Endothelial cell of umbilical vein (primary cell): ENCODE results near the gene PECR. TPM values are rescaled to one million over a fixed set of nuclear protein-coding genes. Genes with fewer than 3 reads are reported as not detected.

Experiments
- BruUV-seq: library from RNA; stranded (reverse); fragments of 400-500 nt; replicated peaks from 2 replicates; lab custom pipeline; 2021; lab: Mats Ljungman, UMichigan
- CTCF ChIA-PET: fragments of 300-600, 350-600 bp; sonication (Branson Sonifier 250); formaldehyde crosslinking; loops from one replicate; lab custom pipeline; 2021; ENCODE audit warnings: antibody characterized with exemption, inconsistent platforms; lab: Charles Lee
- POLR2A ChIA-PET: fragments of 300-600, 350-600 bp; sonication (Branson Sonifier 250); formaldehyde crosslinking; loops from one replicate; lab custom pipeline; 2021; ENCODE audit warnings: antibody characterized with exemption, inconsistent platforms; lab: Charles Lee
- DNase-seq: peaks from one replicate; pipeline ENCODE4 v3.0.0-alpha.2; 2011; ENCODE audit warnings: low read depth, low spot score
- FAIRE-seq: peaks from 2 replicates; lab custom pipeline; 2011; peaks lifted over from hg19 to GRCh38; lab: Jason Lieb, UNC
- H2AFZ ChIP-seq: 2 replicates; pipeline ENCODE4 v1.6.0; 2012; ENCODE audit warnings: low read depth, low read length, control low read depth, inconsistent platforms
- H3K27ac ChIP-seq: 2 replicates; pipeline ENCODE4 v1.5.1; 2011; ENCODE audit warnings: low read depth, mild to moderate bottlenecking, control low read depth, low read length, moderate library complexity; ENCODE audit not compliant: insufficient read depth
- H3K27me3 ChIP-seq, 2 experiments: 2 replicates each; pipeline versions ENCODE4 v1.6.0 to v1.6.1; 2011; ENCODE audit warnings: low read length in 2 of 2, mixed read lengths in 1 of 2; ENCODE audit not compliant: control insufficient read depth in 2 of 2, insufficient read depth in 2 of 2
- H3K36me3 ChIP-seq, 2 experiments: 2 replicates in 1 of 2; 3 replicates in 1 of 2; pipeline ENCODE4 v1.5.1; 2011; ENCODE audit warnings: low read length in 2 of 2, mild to moderate bottlenecking in 1 of 2, moderate library complexity in 1 of 2; ENCODE audit not compliant: control insufficient read depth in 2 of 2, insufficient read depth in 2 of 2; ENCODE audit errors: extremely low read depth in 1 of 2
- H3K4me1 ChIP-seq: 3 replicates; pipeline ENCODE4 v1.5.1; 2011; ENCODE audit warnings: mild to moderate bottlenecking, low read length; ENCODE audit not compliant: control insufficient read depth, insufficient read depth; ENCODE audit errors: extremely low read depth
- H3K4me2 ChIP-seq: 2 replicates; pipeline ENCODE4 v1.6.1; 2011; ENCODE audit warnings: low read length, control low read depth, mixed read lengths; ENCODE audit not compliant: insufficient read depth
- H3K4me3 ChIP-seq, 3 experiments: fragments of 200-600 bp in 1 of 3; sonication (generic), shearing (Covaris generic) in 1 of 3; replicated peaks in 1 of 3; 2 replicates each; pipeline ENCODE4 v1.5.1; 2011 to 2016; ENCODE audit warnings: control low read depth in 3 of 3, low read length in 3 of 3, mild to moderate bottlenecking in 2 of 3, inconsistent platforms in 1 of 3, low read depth in 1 of 3, moderate library complexity in 1 of 3; ENCODE audit not compliant: insufficient read depth in 1 of 3
- H3K79me2 ChIP-seq: 2 replicates; pipeline ENCODE4 v1.6.0; 2012; ENCODE audit warnings: low read length, inconsistent platforms; ENCODE audit not compliant: control insufficient read depth, insufficient read depth
- H3K9ac ChIP-seq: replicated peaks from 2 replicates; pipeline ENCODE3; 2011; ENCODE audit warnings: low read length, control low read depth; ENCODE audit not compliant: insufficient read depth; ENCODE audit errors: extremely low read depth
- H3K9me1 ChIP-seq: replicated peaks from 3 replicates; pipeline ENCODE4 v1.6.0; 2011; ENCODE audit warnings: mild to moderate bottlenecking, low read length; ENCODE audit not compliant: control insufficient read depth, insufficient read depth; ENCODE audit errors: extremely low read depth
- H3K9me3 ChIP-seq: replicated peaks from 2 replicates; pipeline ENCODE4 v1.5.1; 2012; ENCODE audit warnings: low read length, inconsistent platforms; ENCODE audit not compliant: control insufficient read depth, insufficient read depth
- H4K20me1 ChIP-seq: replicated peaks from 2 replicates; pipeline ENCODE3; 2011; ENCODE audit warnings: mild to moderate bottlenecking, low read length; ENCODE audit not compliant: control insufficient read depth, insufficient read depth; ENCODE audit errors: extremely low read depth
- CTCF ChIP-seq, 2 donors: IDR thresholded peaks; 1 replicate in 1 of 2; 2 replicates in 1 of 2; pipeline ENCODE4 v1.5.1; 2011; ENCODE audit warnings: low read length in 2 of 2, mild to moderate bottlenecking in 2 of 2, moderate library complexity in 2 of 2, control low read depth in 1 of 2, inconsistent platforms in 1 of 2, low read depth in 1 of 2; ENCODE audit not compliant: insufficient read depth in 1 of 2; ENCODE audit errors: extremely low read depth in 1 of 2
- FOS ChIP-seq: IDR thresholded peaks from 2 replicates; pipeline ENCODE4 v1.6.1; 2011; ENCODE audit warnings: mild to moderate bottlenecking, low read length, moderate library complexity, borderline replicate concordance; ENCODE audit not compliant: insufficient read depth
- GATA2 ChIP-seq: IDR thresholded peaks from 2 replicates; pipeline ENCODE4 v1.7.0; 2011; ENCODE audit warnings: low read depth, mild to moderate bottlenecking, moderate library complexity, mixed read lengths, low read length; ENCODE audit not compliant: insufficient read length, insufficient read depth
- JUN ChIP-seq: IDR thresholded peaks from 2 replicates; pipeline ENCODE4 v1.6.1; 2011; ENCODE audit warnings: borderline replicate concordance, low read depth; ENCODE audit not compliant: insufficient read length, insufficient read depth
- MAX ChIP-seq: IDR thresholded peaks from 2 replicates; pipeline ENCODE4 v1.6.1; 2011; ENCODE audit not compliant: insufficient read depth, insufficient read length
- MYC ChIP-seq: IDR thresholded peaks from one replicate; pipeline ENCODE4 v1.6.1; 2011; ENCODE audit warnings: mild to moderate bottlenecking, low read depth, low read length
- POLR2A ChIP-seq: IDR thresholded peaks from 2 replicates; pipeline ENCODE4 v1.6.1; 2012; ENCODE audit warnings: low read depth, mild to moderate bottlenecking, control low read depth, low read length
- POLR2AphosphoS5 ChIP-seq: IDR thresholded peaks from 2 replicates; pipeline ENCODE4 v1.6.1; 2012; ENCODE audit warnings: low read depth, mild to moderate bottlenecking, control low read depth, low read length, moderate library complexity; ENCODE audit not compliant: insufficient read depth
- dilution Hi-C: fragments of 300-500 bp; cut with MboI; formaldehyde crosslinking; loops from one replicate; pipeline ENCODE4 v1.15.0; 2019; ENCODE audit warnings: low sequenced_read_pairs; ENCODE audit not compliant: extremely low pct_ligation_motif_present
- intact Hi-C: fragments of 100-400 bp; cut with micrococcal nuclease; formaldehyde crosslinking; loops from one replicate; pipeline ENCODE4 v1.10.0; 2022
- polyA plus RNA-seq, 4 experiments: library from polyadenylated mRNA; depleted of rRNA in 3 of 4; stranded (reverse) in 3 of 4; unstranded in 1 of 4; fragments of >200 nt; gene quantifications; 2 replicates each; pipeline versions ENCODE4 v1.2.1 to v1.2.3, GENCODE V29; 2011 to 2012; ENCODE audit warnings: missing spikeins in 1 of 4
- total RNA-seq: library from RNA; stranded (reverse); gene quantifications from 2 replicates; pipeline ENCODE4 v1.2.3, GENCODE V29; 2021

The PECR gene
- total and polyA plus RNA-seq, 2 donors (not counting 3 experiments of a cell fraction or from before 2014, with no cell fraction given), result 4.1 to 6.2 TPM

GRCh38 chr2:216071111-216071851, 10.3 kb downstream of the PECR start:
- H3K79me2 ChIP-seq, result no peaks in the 10 kb centered on the region
- FAIRE-seq (no peak), DNase-seq (no peak)
- H3K9me1 ChIP-seq, result no peaks in the 10 kb centered on the region
- H3K27ac ChIP-seq, result no peak overlapping the region
- H3K4me1 ChIP-seq, result no peaks in the 10 kb centered on the region
- no peaks in the 10 kb centered on the region for H4K20me1 ChIP-seq
- H3K9me3 ChIP-seq, result no peaks in the 10 kb centered on the region
- intact Hi-C loops, result no loop called here
- no peaks in the 10 kb centered on the region for H3K27me3 ChIP-seq
- H2AFZ ChIP-seq, result no peak overlapping the region
- H3K4me2 ChIP-seq, result no peak overlapping the region
- ChIA-PET CTCF (interaction anchor here (1.0 kb wide), 1 partner anchor 13 kb away, joined by 3 read pairs; no protein-coding TSS in a partner anchor), POLR2A (no interaction called here)
- dilution Hi-C loops, result no loop called here
- no peaks in the 10 kb centered on the region for H3K36me3 ChIP-seq
- no TSS peak for BruUV-seq
- no peak overlapping the region for H3K4me3 ChIP-seq
- no peak overlapping the region for H3K9ac ChIP-seq
- TF ChIP-seq JUN, result no peak
- TF ChIP-seq MYC, result no peak
- no peak for TF ChIP-seq CTCF (IDR thresholded peaks at IDR 0.05; ENCODE audit: extremely low read depth in 1 of 2, insufficient read depth in 1 of 2, low read depth in 1 of 2, low read length in 2 of 2)
- no peak for TF ChIP-seq GATA2

- Histone ChIP-seq H3K27ac (no peak overlapping the region), H2AFZ (no peak overlapping the region), H3K9me3 (no peaks in the 10 kb centered on the region), H3K4me3 (no peak overlapping the region), H3K4me1 (no peaks in the 10 kb centered on the region), H3K4me2 (no peak overlapping the region), H3K36me3 (no peaks in the 10 kb centered on the region), H3K9ac (no peak overlapping the region), H3K27me3 (no peaks in the 10 kb centered on the region), H4K20me1 (no peaks in the 10 kb centered on the region), H3K9me1 (no peaks in the 10 kb centered on the region), H3K79me2 (no peaks in the 10 kb centered on the region)
- TF ChIP-seq FOS, result no peak
- TF ChIP-seq GATA2, result no peak
- TF ChIP-seq JUN, result no peak
- TF ChIP-seq POLR2A, result no peak
- no peak for TF ChIP-seq CTCF (IDR thresholded peaks at IDR 0.05; ENCODE audit: extremely low read depth in 1 of 2, insufficient read depth in 1 of 2, low read depth in 1 of 2, low read length in 2 of 2)
- TF ChIP-seq POLR2AphosphoS5, result no peak
- no peak for TF ChIP-seq MAX
- BruUV-seq, result no TSS peak
- FAIRE-seq, result no peak
- DNase-seq, result no peak
- CTCF ChIA-PET, result interaction anchor here (1.0 kb wide), 1 partner anchor 14 kb away, joined by 3 read pairs; no protein-coding TSS in a partner anchor
- dilution Hi-C loops, result no loop called here
- POLR2A ChIA-PET, result no interaction called here
- intact Hi-C loops, result no loop called here
These were observed 11.4 kb downstream of the PECR start for GRCh38 chr2:216070195-216070594.
